Measurements from ENCODE around the gene FAM107B. TPM values are rescaled to one million over a fixed set of nuclear protein-coding genes. Genes with fewer than 3 reads are reported as not detected.
A peak's percentile ranks its signal among the peaks of the same experiment; 100 is the strongest.
"Not testable (repeated sequence)": the region's sequence is repeated elsewhere in the genome, so short reads cannot be mapped to it uniquely, and the experiment has no call there.

The FAM107B gene
- total and polyA plus RNA-seq, 2 of the 4 experiments (the other 2 are of a cell fraction), result 26.4 to 27.1 TPM

- WGBS, 2 experiments (ENCODE audit: extremely low coverage in 2 of 2, insufficient read length in 1 of 2), result 80% methylated on average over 1 of the region's 7 CpGs; no CpG with 5 or more reads in 1 of the 2 experiments
- H3K18ac ChIP-seq (ENCODE audit: low read depth, low read length), result peak overlapping the region; percentile 21; the same call in 1 of the 2 replicates
- H3K27ac ChIP-seq (ENCODE audit: insufficient read depth, low read length), result no peak overlapping the region
- no peak overlapping the region for H3K23ac ChIP-seq (ENCODE audit: low read depth, low read length)
- H4K5ac ChIP-seq (ENCODE audit: low read depth, low read length), result no peak overlapping the region
- peak overlapping the region; percentile 81; the same call in 2 of the 3 replicates for H2BK15ac ChIP-seq (ENCODE audit: low read depth, low read length)
- dilution Hi-C loops (cut with HindIII; ENCODE audit: low sequenced_read_pairs, unreplicated experiment) (no loop called here), in situ Hi-C loops (cut with MboI; ENCODE audit: low sequenced_read_pairs) (no loop called here), intact Hi-C loops (cut with micrococcal nuclease) (loop anchor here (5.0 kb wide), 1 partner anchor 163 kb away; no protein-coding TSS in a partner anchor)
- no peak overlapping the region; the same call in 1 of the 2 replicates for H2AK5ac ChIP-seq (ENCODE audit: low read depth, low read length)
- no peak overlapping the region for H3K56ac ChIP-seq (ENCODE audit: extremely low read depth, insufficient read depth, low read length)
- H3K9me1 ChIP-seq (ENCODE audit: insufficient read depth, low read length), result peaks cover 6% of the 10 kb centered on the region; the same call in 1 of the 2 replicates
- no peaks in the 10 kb centered on the region for H3K36me3 ChIP-seq (ENCODE audit: control insufficient read depth, insufficient read depth, low read length)
- no peak for TF ChIP-seq MAZ (IDR thresholded peaks at IDR 0.05; ENCODE audit: borderline replicate concordance, low read depth, low read length)
- TF ChIP-seq CTCF (conservative IDR thresholded peaks at IDR 0.05; ENCODE audit: low read depth, low read length), result no peak
- TF ChIP-seq NFE2L2 (IDR thresholded peaks at IDR 0.05; ENCODE audit: low read depth, low read length), result no peak
- no peak for TF ChIP-seq POLR2A (IDR thresholded peaks at IDR 0.05; ENCODE audit: low read depth, low read length)
- TF ChIP-seq BHLHE40 (IDR thresholded peaks at IDR 0.05; ENCODE audit: low read depth, low read length), result no peak
- TF ChIP-seq SMC3 (IDR thresholded peaks at IDR 0.05; ENCODE audit: low read depth, low read length), result no peak
- H3K4me3 ChIP-seq (ENCODE audit: insufficient read depth, low read depth, low read length), result no peak overlapping the region
- no peak overlapping the region for H2AFZ ChIP-seq (replicated peaks; ENCODE audit: low read length, poor library complexity)
- no peak overlapping the region; the same call in 1 of the 2 replicates for H2BK20ac ChIP-seq (ENCODE audit: low read depth, low read length)
- no peak overlapping the region for H2BK120ac ChIP-seq (ENCODE audit: low read depth, low read length)
- DNase-seq (no peak), ATAC-seq (ENCODE audit: low read depth) (no peak)
- no peak overlapping the region for H3K4ac ChIP-seq (ENCODE audit: low read depth, low read length)
- BruUV-seq (replicated peaks), result no TSS peak
- peaks cover 8% of the 10 kb centered on the region for H3K27me3 ChIP-seq (ENCODE audit: control insufficient read depth, insufficient read depth, low read length)
- H3K9me3 ChIP-seq (ENCODE audit: control insufficient read depth, insufficient read depth, low read length), result no peaks in the 10 kb centered on the region
- no peak overlapping the region for H4K8ac ChIP-seq (ENCODE audit: low read depth in 2 of 2, low read length in 2 of 2)
- POLR2A ChIA-PET (ENCODE audit: unreplicated experiment), result no interaction called here
- H3K4me2 ChIP-seq (ENCODE audit: low read depth, low read length), result no peak overlapping the region
- no peak overlapping the region for H3K9ac ChIP-seq (ENCODE audit: low read depth, low read length)
- H4K91ac ChIP-seq (ENCODE audit: insufficient read depth, low read depth, low read length), result no peak overlapping the region; the same call in 1 of the 2 replicates
- peaks cover 5% of the 10 kb centered on the region for H4K20me1 ChIP-seq (ENCODE audit: insufficient read depth, low read length)
- H3K14ac ChIP-seq (replicated peaks; ENCODE audit: low read depth, low read length), result no peak overlapping the region; the same call in none of the 2 replicates
- H3K79me1 ChIP-seq (ENCODE audit: low read depth in 1 of 2, low read length in 2 of 2), result no peaks in the 10 kb centered on the region
- CTCF ChIA-PET, result no interaction called here
- no peak overlapping the region for H2AK9ac ChIP-seq (replicated peaks; ENCODE audit: low read depth, low read length, poor library complexity)
- peaks cover 6% of the 10 kb centered on the region for H3K4me1 ChIP-seq (ENCODE audit: control insufficient read depth, insufficient read depth, low read length)
- H2BK5ac ChIP-seq (ENCODE audit: low read depth, low read length, poor library complexity, severe bottlenecking), result no peak overlapping the region
Measured at GRCh38 chr10:14659626-14660196, 115.0 kb downstream of the FAM107B start.

- H3K4me3 ChIP-seq (ENCODE audit: insufficient read depth, low read depth, low read length); H3K36me3 ChIP-seq (ENCODE audit: control insufficient read depth, insufficient read depth, low read length); H3K9ac ChIP-seq (ENCODE audit: low read depth, low read length); H3K79me1 ChIP-seq (ENCODE audit: low read depth in 1 of 2, low read length in 2 of 2); H3K9me1 ChIP-seq (ENCODE audit: insufficient read depth, low read length); H3K9me3 ChIP-seq (ENCODE audit: control insufficient read depth, insufficient read depth, low read length); in situ Hi-C loops (cut with MboI; ENCODE audit: low sequenced_read_pairs); H2AFZ ChIP-seq (replicated peaks; ENCODE audit: low read length, poor library complexity); POLR2A ChIA-PET (ENCODE audit: unreplicated experiment); H3K23ac ChIP-seq (ENCODE audit: low read depth, low read length); CTCF ChIA-PET; H3K4me2 ChIP-seq (ENCODE audit: low read depth, low read length); H2AK9ac ChIP-seq (replicated peaks; ENCODE audit: low read depth, low read length, poor library complexity); H2BK120ac ChIP-seq (ENCODE audit: low read depth, low read length); BruUV-seq (replicated peaks); H3K4me1 ChIP-seq (ENCODE audit: control insufficient read depth, insufficient read depth, low read length); H3K27me3 ChIP-seq (ENCODE audit: control insufficient read depth, insufficient read depth, low read length); H3K27ac ChIP-seq (ENCODE audit: insufficient read depth, low read length); H4K91ac ChIP-seq (ENCODE audit: insufficient read depth, low read depth, low read length); DNase-seq; H3K56ac ChIP-seq (ENCODE audit: extremely low read depth, insufficient read depth, low read length); H3K14ac ChIP-seq (replicated peaks; ENCODE audit: low read depth, low read length); H2BK5ac ChIP-seq (ENCODE audit: low read depth, low read length, poor library complexity, severe bottlenecking); H2BK20ac ChIP-seq (ENCODE audit: low read depth, low read length); dilution Hi-C loops (cut with HindIII; ENCODE audit: low sequenced_read_pairs, unreplicated experiment); H4K20me1 ChIP-seq (ENCODE audit: insufficient read depth, low read length); H3K18ac ChIP-seq (ENCODE audit: low read depth, low read length); H3K4ac ChIP-seq (ENCODE audit: low read depth, low read length); H2AK5ac ChIP-seq (ENCODE audit: low read depth, low read length); ATAC-seq (ENCODE audit: low read depth); H4K8ac ChIP-seq (ENCODE audit: low read depth in 2 of 2, low read length in 2 of 2); H4K5ac ChIP-seq (ENCODE audit: low read depth, low read length): not testable (repeated sequence)
- WGBS, 2 experiments (ENCODE audit: extremely low coverage in 2 of 2, insufficient read length in 1 of 2), result no CpG with 5 or more reads among the region's 6 CpGs
- H2BK15ac ChIP-seq (ENCODE audit: low read depth, low read length), result peak overlapping the region; percentile 81; the same call in 2 of the 3 replicates
- intact Hi-C loops (cut with micrococcal nuclease), result loop anchor here (5.0 kb wide), 1 partner anchor 163 kb away; no protein-coding TSS in a partner anchor
Measured at GRCh38 chr10:14659137-14659536, 115.6 kb downstream of the FAM107B start.

Measured in IMR-90 (cell line).